ENCODE measurements around the gene CERS1.

Gene CERS1

GRCh38 chr19:18896421-18896841 lies 473 bp upstream of the CERS1 start:
- no peak overlapping the region for H3K27ac ChIP-seq
- ChIA-PET CTCF (interaction anchor here (0.5 to 1.1 kb wide), 4 partner anchors 30 to 493 kb away, joined by 3 to 4 read pairs (median 4); no protein-coding TSS in a partner anchor), POLR2A (ENCODE audit: low non-redundant PET) (no interaction called here)
- no peak for TF ChIP-seq CTCF (conservative IDR thresholded peaks at IDR 0.05; ENCODE audit: low read depth)
- peak; percentile 54 for DNase-seq (ENCODE audit: low spot score)

GRCh38 chr19:18895038-18895823 lies 727 bp downstream of the CERS1 start:
- peak; percentile 49 for DNase-seq (ENCODE audit: low spot score)
- ChIA-PET CTCF (interaction anchor here (0.5 to 2.0 kb wide), 4 partner anchors 10 to 445 kb away, joined by 3 to 7 read pairs (median 3); no protein-coding TSS in a partner anchor), POLR2A (ENCODE audit: low non-redundant PET) (interaction anchor here (0.6 kb wide), 1 partner anchor 30 kb away, joined by 6 read pairs; no protein-coding TSS in a partner anchor)
- no peak overlapping the region for H3K27ac ChIP-seq
- TF ChIP-seq CTCF (conservative IDR thresholded peaks at IDR 0.05; ENCODE audit: low read depth) = peak; percentile 54

- ChIA-PET POLR2A (ENCODE audit: low non-redundant PET) (interaction anchor here (0.6 kb wide), 1 partner anchor 30 kb away, joined by 6 read pairs; no protein-coding TSS in a partner anchor), CTCF (interaction anchor here (0.6 to 2.0 kb wide), 5 partner anchors 12 to 444 kb away, joined by 3 to 7 read pairs (median 4); no protein-coding TSS in a partner anchor)
- no peak for TF ChIP-seq CTCF (conservative IDR thresholded peaks at IDR 0.05; ENCODE audit: low read depth)
- no peak overlapping the region for H3K27ac ChIP-seq
- peak; percentile 50 for DNase-seq (ENCODE audit: low spot score)
These were observed 1.5 kb downstream of the CERS1 start for GRCh38 chr19:18894254-18895037.

- no peak for DNase-seq (ENCODE audit: low spot score)
- ChIA-PET POLR2A (ENCODE audit: low non-redundant PET) (no interaction called here), CTCF (interaction anchor here (0.6 to 2.0 kb wide), 3 partner anchors 26 to 93 kb away, joined by 4 to 7 read pairs (median 5); no protein-coding TSS in a partner anchor)
- H3K27ac ChIP-seq = no peak overlapping the region
- no peak for TF ChIP-seq CTCF (conservative IDR thresholded peaks at IDR 0.05; ENCODE audit: low read depth)
These were observed 2.2 kb downstream of the CERS1 start for GRCh38 chr19:18893587-18894253.

- CTCF ChIA-PET = interaction anchor here (0.7 kb wide), 1 partner anchor 114 kb away, joined by 3 read pairs; no protein-coding TSS in a partner anchor
These were observed 5.8 kb downstream of the CERS1 start for GRCh38 chr19:18889949-18890745.

More at GRCh38 chr19:18889949-18890745, 5.8 kb downstream of the CERS1 start:
- no peak for TF ChIP-seq CTCF (conservative IDR thresholded peaks at IDR 0.05; ENCODE audit: low read depth)
- no peak for DNase-seq (ENCODE audit: low spot score)
- POLR2A ChIA-PET (ENCODE audit: low non-redundant PET) = no interaction called here
- no peak overlapping the region for H3K27ac ChIP-seq
